Neural progenitor cell (in vitro differentiated cells): ENCODE results near the gene HSPB6.

Experiments used
- EZH2 ChIP-seq: fragments of 200-600 bp; sonication (generic); IDR thresholded peaks from 2 replicates; pipeline ENCODE4 v1.6.1; 2017; ENCODE audit warnings: antibody characterized with exemption, mild to moderate bottlenecking, moderate library complexity
- EZH2phosphoT487 ChIP-seq: fragments of 200-600 bp; sonication (generic); IDR thresholded peaks from 2 replicates; pipeline ENCODE4 v1.6.1; 2017; ENCODE audit warnings: antibody characterized with exemption
- TF ChIP-seq, protein P1 (sequence below): fragments of 200-600 bp; sonication (generic); IDR thresholded peaks from 2 replicates; pipeline ENCODE4 v1.5.1; 2017; ENCODE audit warnings: antibody characterized with exemption, mild to moderate bottlenecking

DNA sequence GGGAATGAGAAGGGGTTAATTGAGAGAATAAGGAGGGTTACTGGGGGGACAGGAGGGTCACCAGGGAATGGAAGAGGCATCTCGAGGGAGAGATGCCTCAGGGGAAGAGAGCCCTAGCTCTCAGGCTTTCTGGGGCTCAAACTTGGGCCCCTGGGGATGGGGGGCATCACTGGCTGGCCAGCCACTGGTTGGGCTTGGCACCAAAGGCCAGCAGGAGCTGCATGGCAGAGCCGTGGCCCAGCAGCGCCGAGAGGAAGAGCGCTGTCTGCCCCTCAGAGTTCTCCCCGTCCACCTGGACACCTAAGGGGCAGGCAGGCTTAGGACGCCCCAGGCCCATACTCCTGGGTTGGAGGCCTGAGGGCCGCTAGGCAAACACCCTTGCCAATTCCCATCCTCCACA, 36.1 kb upstream of the HSPB6 start:
- TF ChIP-seq EZH2phosphoT487 (no peak), EZH2 (no peak)
- TF ChIP-seq, protein P1, sequence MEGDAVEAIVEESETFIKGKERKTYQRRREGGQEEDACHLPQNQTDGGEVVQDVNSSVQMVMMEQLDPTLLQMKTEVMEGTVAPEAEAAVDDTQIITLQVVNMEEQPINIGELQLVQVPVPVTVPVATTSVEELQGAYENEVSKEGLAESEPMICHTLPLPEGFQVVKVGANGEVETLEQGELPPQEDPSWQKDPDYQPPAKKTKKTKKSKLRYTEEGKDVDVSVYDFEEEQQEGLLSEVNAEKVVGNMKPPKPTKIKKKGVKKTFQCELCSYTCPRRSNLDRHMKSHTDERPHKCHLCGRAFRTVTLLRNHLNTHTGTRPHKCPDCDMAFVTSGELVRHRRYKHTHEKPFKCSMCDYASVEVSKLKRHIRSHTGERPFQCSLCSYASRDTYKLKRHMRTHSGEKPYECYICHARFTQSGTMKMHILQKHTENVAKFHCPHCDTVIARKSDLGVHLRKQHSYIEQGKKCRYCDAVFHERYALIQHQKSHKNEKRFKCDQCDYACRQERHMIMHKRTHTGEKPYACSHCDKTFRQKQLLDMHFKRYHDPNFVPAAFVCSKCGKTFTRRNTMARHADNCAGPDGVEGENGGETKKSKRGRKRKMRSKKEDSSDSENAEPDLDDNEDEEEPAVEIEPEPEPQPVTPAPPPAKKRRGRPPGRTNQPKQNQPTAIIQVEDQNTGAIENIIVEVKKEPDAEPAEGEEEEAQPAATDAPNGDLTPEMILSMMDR = no peak
